Tibial artery (tissue), 4 donors: ENCODE data around the gene DHRS2.

Experiments
- DNase-seq, 2 donors: peaks; one replicate each; pipeline ENCODE4 v3.0.0-alpha.2; 2019
- H3K27ac ChIP-seq, 2 donors: fragments of 200-600 bp; sonication (generic) in 1 of 2; 1 replicate in 1 of 2; 2 replicates in 1 of 2; pipeline ENCODE4 v1.5.1; 2018 to 2019; ENCODE audit warnings: mild to moderate bottlenecking in 1 of 2
- H3K27me3 ChIP-seq, 2 donors: fragments of 200-600 bp; sonication (generic) in 1 of 2; one replicate each; pipeline versions ENCODE4 v1.5.1 to v1.6.0; 2016 to 2019
- H3K36me3 ChIP-seq, 3 donors: fragments of 200-600 bp; sonication (generic) in 2 of 3; one replicate each; pipeline ENCODE4 v1.5.1; 2016 to 2019; ENCODE audit warnings: mild to moderate bottlenecking in 2 of 3
- H3K4me1 ChIP-seq, 4 donors: fragments of 200-600 bp; sonication (generic) in 2 of 4; 1 replicate in 3 of 4; 2 replicates in 1 of 4; pipeline ENCODE4 v1.5.1; 2016 to 2019
- H3K4me3 ChIP-seq, 2 donors: fragments of 200-600 bp; sonication (generic) in 1 of 2; 1 replicate in 1 of 2; 2 replicates in 1 of 2; pipeline ENCODE4 v1.5.1; 2018 to 2019; ENCODE audit warnings: mild to moderate bottlenecking in 2 of 2
- H3K9me3 ChIP-seq, 3 donors: fragments of 200-600 bp; sonication (generic) in 1 of 3; one replicate each; pipeline ENCODE4 v1.5.1; 2016 to 2019
- CTCF ChIP-seq, 2 experiments: fragments of 200-600 bp in 1 of 2; fragments of 450-650 bp in 1 of 2; IDR thresholded peaks; one replicate each; pipeline ENCODE4 v1.5.1; 2017 to 2019; ENCODE audit warnings: antibody characterized with exemption in 2 of 2, mild to moderate bottlenecking in 1 of 2, moderate library complexity in 1 of 2
- intact Hi-C: fragments of 100-400 bp; cut with DNase I; formaldehyde crosslinking; loops from one replicate; pipeline ENCODE4 v1.15.0; 2023; ENCODE audit warnings: low total_unique reads

Gene DHRS2

DNA sequence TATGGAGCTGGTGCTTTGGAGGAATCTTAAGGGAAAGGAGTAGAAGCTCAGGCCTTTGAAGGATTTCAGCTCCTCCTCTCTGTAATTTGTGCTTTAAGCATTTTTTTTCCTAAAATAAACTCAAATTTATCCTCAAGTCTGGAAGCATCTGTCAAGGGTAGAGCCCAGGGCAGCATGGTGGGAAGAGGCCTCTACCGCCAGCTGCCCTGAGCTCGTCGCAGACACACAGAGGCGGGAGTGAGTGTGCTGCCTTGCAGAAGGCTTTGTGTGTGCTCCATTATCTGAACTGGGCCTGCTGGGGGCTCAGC, 9.3 kb downstream of the DHRS2 start:
- Histone ChIP-seq H3K27me3 (no peaks in the 10 kb centered on the region), H3K27ac (no peak overlapping the region), H3K36me3 (no peaks in the 10 kb centered on the region), H3K4me3 (no peak overlapping the region), H3K9me3 (no peaks in the 10 kb centered on the region), H3K4me1 (no peaks in the 10 kb centered on the region)
- no peak for TF ChIP-seq CTCF (IDR thresholded peaks at IDR 0.05)
- DNase-seq: no peak
- intact Hi-C loops: no loop called here

DNA sequence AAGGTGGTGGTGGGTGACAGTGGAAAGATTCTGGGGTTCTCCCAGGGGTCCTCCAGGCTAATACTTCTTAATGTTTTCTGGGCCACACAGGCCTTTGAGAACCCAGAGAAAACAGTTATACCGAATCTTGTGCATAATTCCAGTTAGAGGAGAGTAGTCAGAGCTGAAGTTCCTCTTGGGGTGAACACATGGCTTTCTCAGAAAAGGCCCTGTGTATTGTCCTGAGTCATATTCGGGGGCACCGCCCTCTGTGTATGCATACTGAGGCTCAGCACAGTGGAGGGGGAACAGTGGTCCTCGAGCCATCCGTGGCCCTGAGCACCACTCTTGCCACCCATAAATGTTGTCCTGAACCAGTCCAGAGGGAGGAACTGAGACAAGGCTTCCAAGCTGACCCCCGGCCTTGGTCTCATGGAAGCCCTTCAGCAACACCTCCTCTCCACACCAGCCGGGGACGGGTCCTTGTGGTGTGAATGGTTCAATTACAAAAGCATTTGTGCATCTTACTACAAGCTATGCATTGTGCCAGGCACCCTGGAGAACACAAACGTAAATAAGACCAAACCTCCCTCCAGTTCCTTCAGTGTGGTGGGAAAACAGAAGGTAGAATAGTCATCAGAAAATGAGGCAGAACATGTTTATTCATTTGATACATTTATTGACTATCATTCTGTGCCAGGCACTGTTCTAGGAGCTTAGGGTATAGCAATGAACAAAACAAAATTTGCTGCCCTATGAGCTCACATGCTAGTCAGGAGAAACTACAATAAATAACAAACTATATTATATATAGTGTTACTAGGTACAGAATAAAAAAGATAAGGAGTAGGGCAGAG, 9.9 kb downstream of the DHRS2 start:
- Histone ChIP-seq H3K4me3 (no peak overlapping the region), H3K9me3 (no peaks in the 10 kb centered on the region), H3K27ac (no peak overlapping the region), H3K36me3 (no peaks in the 10 kb centered on the region), H3K27me3 (no peaks in the 10 kb centered on the region), H3K4me1 (no peaks in the 10 kb centered on the region)
- DNase-seq: no peak
- no peak for TF ChIP-seq CTCF (IDR thresholded peaks at IDR 0.05)
- intact Hi-C loops: no loop called here

DNA sequence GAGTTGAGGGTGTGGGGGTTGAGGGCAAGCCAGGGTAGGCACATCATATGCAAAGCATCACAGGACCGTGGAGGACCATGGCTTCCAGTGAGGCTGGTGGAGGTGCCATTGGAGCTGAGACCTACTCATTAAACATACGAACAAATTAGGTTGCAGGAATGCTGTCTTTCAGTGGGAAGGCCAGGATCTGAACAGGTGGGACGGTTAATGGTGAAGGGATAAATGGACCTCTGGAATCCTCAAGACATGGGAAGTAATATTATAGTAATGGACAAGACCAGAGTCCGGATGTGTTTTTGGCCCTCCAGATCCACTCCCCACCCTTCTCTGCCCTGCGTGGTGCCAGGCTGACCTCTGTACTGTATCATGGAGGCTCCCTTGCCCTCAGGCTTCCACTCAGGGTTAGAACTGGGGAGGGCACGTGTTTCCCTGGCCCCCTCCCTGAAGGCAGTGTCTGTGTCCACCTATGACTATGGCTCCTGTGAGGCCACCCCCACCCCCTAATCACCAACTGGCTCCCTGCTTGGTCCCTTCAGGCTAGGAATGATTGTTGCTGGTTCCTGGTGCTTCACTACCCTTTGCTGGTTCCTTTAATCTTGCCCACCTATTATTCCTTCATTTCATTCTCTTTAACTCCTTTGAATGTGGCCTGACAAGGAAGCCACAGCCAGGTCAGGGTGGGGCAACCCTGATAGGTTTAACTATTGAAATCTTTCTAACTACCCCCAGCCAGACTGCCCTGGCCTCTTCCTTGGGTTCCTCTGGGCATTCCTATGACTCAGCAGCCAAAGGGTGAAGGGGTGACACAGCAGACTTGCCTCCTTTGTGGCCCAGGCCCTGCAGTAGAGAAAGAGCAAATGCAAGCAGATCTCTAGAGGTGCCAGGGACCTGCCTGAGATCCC, 10.7 kb downstream of the DHRS2 start:
- no peak for DNase-seq
- Histone ChIP-seq H3K27ac (no peak overlapping the region), H3K4me1 (no peaks in the 10 kb centered on the region)

GRCh38 chr14:23647619-23648018, 11.5 kb downstream of the DHRS2 start:
- H3K4me3 ChIP-seq: no peak overlapping the region
- no peak for DNase-seq
- intact Hi-C loops: no loop called here

More for the DNA sequence above, 10.7 kb downstream of the DHRS2 start:
- Histone ChIP-seq H3K4me3 (no peak overlapping the region), H3K9me3 (no peaks in the 10 kb centered on the region), H3K36me3 (no peaks in the 10 kb centered on the region), H3K27me3 (no peaks in the 10 kb centered on the region)
- no peak for TF ChIP-seq CTCF (IDR thresholded peaks at IDR 0.05)
- intact Hi-C loops: no loop called here

More at GRCh38 chr14:23647619-23648018, 11.5 kb downstream of the DHRS2 start:
- H3K27me3 ChIP-seq: no peaks in the 10 kb centered on the region
- H3K9me3 ChIP-seq: no peaks in the 10 kb centered on the region
- TF ChIP-seq CTCF (IDR thresholded peaks at IDR 0.05): no peak
- H3K36me3 ChIP-seq: no peaks in the 10 kb centered on the region
- no peaks in the 10 kb centered on the region for H3K4me1 ChIP-seq
- no peak overlapping the region for H3K27ac ChIP-seq
